A673 (cell line): Measurements from ENCODE around the gene ERCC6L2. TPM values are rescaled to one million over a fixed set of nuclear protein-coding genes. Genes with fewer than 3 reads are reported as not detected.

Experiments
- BruUV-seq: library from RNA; stranded (reverse); fragments of 400-500 nt; replicated peaks from 2 replicates; lab custom pipeline; 2021; lab: Mats Ljungman, UMichigan
- CTCF ChIA-PET: fragments of 300-600 bp; sonication (Branson Sonifier 250); formaldehyde crosslinking; loops from one replicate; lab custom pipeline; 2022; ENCODE audit warnings: antibody characterized with exemption; lab: Charles Lee
- POLR2A ChIA-PET: fragments of 300-600 bp; sonication (Branson Sonifier 250); formaldehyde crosslinking; loops from one replicate; lab custom pipeline; 2022; ENCODE audit warnings: antibody characterized with exemption; ENCODE audit not compliant: low non-redundant PET; lab: Charles Lee
- DNase-seq: peaks from one replicate; pipeline ENCODE4 v3.0.0-alpha.2; 2015; ENCODE audit warnings: low spot score
- H3K27ac ChIP-seq: fragments of 200-600 bp; sonication (generic); 2 replicates; pipeline ENCODE4 v1.5.1; 2016; ENCODE audit warnings: mixed run types, low read depth, mild to moderate bottlenecking, mixed read lengths, antibody characterized with exemption, low read length; ENCODE audit not compliant: poor library complexity, severe bottlenecking
- H3K27me3 ChIP-seq: fragments of 200-600 bp; sonication (generic); replicated peaks from 2 replicates; pipeline ENCODE4 v1.6.1; 2017; ENCODE audit warnings: mixed run types, low read depth, mild to moderate bottlenecking, mixed read lengths, antibody characterized with exemption, low read length; ENCODE audit not compliant: insufficient read depth, poor library complexity
- H3K36me3 ChIP-seq: fragments of 200-600 bp; sonication (generic); 2 replicates; pipeline ENCODE4 v1.6.1; 2016; ENCODE audit warnings: mixed run types, mild to moderate bottlenecking, mixed read lengths, antibody characterized with exemption, low read length; ENCODE audit not compliant: insufficient read depth, poor library complexity, severe bottlenecking
- H3K4me1 ChIP-seq: fragments of 200-600 bp; sonication (generic); 2 replicates; pipeline ENCODE4 v1.6.1; 2017; ENCODE audit warnings: mixed run types, mild to moderate bottlenecking, mixed read lengths, antibody characterized with exemption, low read length; ENCODE audit not compliant: insufficient read depth, poor library complexity, severe bottlenecking
- H3K4me3 ChIP-seq: fragments of 200-600 bp; sonication (generic); 2 replicates; pipeline ENCODE4 v1.5.1; 2016; ENCODE audit warnings: low read depth, mixed run types, mild to moderate bottlenecking, mixed read lengths, low read length; ENCODE audit not compliant: poor library complexity, severe bottlenecking
- H3K9me3 ChIP-seq: fragments of 200-600 bp; sonication (generic); 2 replicates; pipeline ENCODE4 v1.6.1; 2016; ENCODE audit warnings: mixed run types, low read depth, mild to moderate bottlenecking, mixed read lengths, antibody characterized with exemption, low read length; ENCODE audit not compliant: poor library complexity, severe bottlenecking
- CTCF ChIP-seq: fragments of 300-800, 200-600 bp; sonication (generic); conservative IDR thresholded peaks from 2 replicates; pipeline ENCODE4 v1.5.1; 2017; ENCODE audit warnings: low read depth, mild to moderate bottlenecking, antibody characterized with exemption, low read length, moderate library complexity, mixed read lengths
- EZH2 ChIP-seq: fragments of 200-600 bp; sonication (generic); IDR thresholded peaks from 2 replicates; pipeline ENCODE4 v1.6.1; 2017; ENCODE audit warnings: borderline replicate concordance, low read depth, mild to moderate bottlenecking, mixed read lengths, antibody characterized with exemption, low read length; ENCODE audit not compliant: poor library complexity, severe bottlenecking
- intact Hi-C: fragments of 100-400 bp; cut with micrococcal nuclease; formaldehyde crosslinking; loops from one replicate; pipeline ENCODE4 v1.10.0; 2022; ENCODE audit not compliant: unreplicated experiment
- total RNA-seq: library from RNA; stranded (reverse); gene quantifications from 2 replicates; pipeline ENCODE4 v1.2.3, GENCODE V29; 2021

ERCC6L2 gene
- total RNA-seq, 1 experiment from 2014 or later, result 51.2 TPM

GRCh38 chr9:96015876-96016686 is 140.6 kb downstream of the ERCC6L2 start:
- CTCF ChIA-PET, result no interaction called here

More at GRCh38 chr9:96015876-96016686, 140.6 kb downstream of the ERCC6L2 start:
- Histone ChIP-seq H3K27ac (no peak overlapping the region), H3K36me3 (no peaks in the 10 kb centered on the region), H3K4me1 (peaks cover 20% of the 10 kb centered on the region), H3K9me3 (no peaks in the 10 kb centered on the region), H3K4me3 (no peak overlapping the region), H3K27me3 (no peaks in the 10 kb centered on the region)
- intact Hi-C loops, result no loop called here
- no TSS peak for BruUV-seq
- TF ChIP-seq CTCF, result no peak
- TF ChIP-seq EZH2, result no peak
- POLR2A ChIA-PET, result no interaction called here
- no peak for DNase-seq
